Activated CD4-positive, alpha-beta T cell treated with anti-CD3 and anti-CD28 coated beads for 48 hours (primary cell): Measurements from ENCODE around the gene MAEA.

ENCODE experiments used
- DNase-seq: peaks from one replicate; pipeline ENCODE4 v3.0.0-alpha.2; 2020

Gene MAEA

DNA sequence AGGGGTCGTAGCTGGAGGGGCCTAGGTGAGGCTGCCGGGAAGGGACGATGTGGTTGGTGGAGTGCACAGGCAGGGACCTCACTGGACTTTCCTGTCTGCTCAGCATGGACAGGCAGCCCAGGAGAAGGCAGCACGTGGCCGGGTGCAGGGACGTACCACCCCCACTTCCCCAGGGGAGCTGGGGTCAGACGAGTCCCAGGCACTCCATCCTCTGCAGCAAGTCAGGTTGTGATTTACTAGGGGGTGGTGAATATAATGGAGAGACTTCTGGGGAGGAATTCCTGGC lies 39.2 kb upstream of the MAEA start:
- DNase-seq: no peak

DNA sequence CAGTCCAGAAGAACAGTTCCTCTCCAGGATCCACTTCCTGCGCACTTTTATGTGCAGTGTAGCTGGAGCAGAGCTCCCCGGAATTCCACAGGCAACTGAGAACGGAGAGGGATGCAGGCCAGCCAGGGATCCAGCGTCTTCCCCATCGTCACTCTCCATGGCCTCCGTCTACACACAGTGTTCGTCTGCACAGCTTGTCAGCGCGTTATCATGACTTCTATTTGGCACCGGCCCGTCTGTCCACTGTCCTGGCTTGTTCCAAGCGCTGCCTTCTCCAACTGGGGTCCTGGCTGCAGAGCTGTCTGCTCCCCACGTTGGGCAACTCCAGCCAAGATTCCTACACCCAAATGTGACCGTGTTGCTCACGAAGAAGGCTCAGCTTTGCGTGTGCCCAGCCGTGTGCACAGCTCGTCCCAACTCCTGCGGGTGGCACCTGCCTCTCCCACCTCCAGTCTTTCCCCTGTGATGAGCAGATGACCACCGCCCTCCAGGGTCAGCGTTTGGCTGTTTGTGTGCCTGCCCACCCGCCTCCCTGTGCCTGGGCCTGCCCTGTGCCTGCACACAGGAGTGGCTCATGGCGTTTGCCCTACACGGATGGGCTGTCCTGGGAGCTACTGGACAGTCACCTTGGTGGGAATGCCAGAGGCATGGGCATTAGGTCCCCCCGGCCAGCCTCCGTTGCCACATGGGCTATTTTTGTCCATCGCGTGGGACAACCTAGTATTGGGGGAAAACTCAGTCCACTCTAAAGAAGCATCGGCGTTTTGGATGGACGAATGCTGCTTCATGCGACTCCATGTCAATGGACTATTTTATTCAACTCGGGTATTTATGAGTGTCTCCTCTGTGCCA lies 38.5 kb upstream of the MAEA start:
- DNase-seq: no peak

DNA sequence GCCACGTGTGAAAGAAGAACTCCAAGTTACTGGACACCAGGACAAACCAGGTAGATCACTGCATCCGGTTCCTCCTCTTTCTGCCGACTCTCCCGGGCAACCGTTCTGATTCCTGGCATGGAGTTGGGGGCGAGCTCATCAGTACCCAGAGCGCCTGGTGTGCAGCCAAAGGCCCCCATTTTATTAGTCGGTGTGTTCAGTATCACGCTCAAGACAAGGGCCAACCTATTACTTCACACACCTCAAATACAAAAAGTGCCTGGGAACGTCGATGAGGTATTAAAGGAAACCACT lies 38.0 kb upstream of the MAEA start:
- no peak for DNase-seq

DNA sequence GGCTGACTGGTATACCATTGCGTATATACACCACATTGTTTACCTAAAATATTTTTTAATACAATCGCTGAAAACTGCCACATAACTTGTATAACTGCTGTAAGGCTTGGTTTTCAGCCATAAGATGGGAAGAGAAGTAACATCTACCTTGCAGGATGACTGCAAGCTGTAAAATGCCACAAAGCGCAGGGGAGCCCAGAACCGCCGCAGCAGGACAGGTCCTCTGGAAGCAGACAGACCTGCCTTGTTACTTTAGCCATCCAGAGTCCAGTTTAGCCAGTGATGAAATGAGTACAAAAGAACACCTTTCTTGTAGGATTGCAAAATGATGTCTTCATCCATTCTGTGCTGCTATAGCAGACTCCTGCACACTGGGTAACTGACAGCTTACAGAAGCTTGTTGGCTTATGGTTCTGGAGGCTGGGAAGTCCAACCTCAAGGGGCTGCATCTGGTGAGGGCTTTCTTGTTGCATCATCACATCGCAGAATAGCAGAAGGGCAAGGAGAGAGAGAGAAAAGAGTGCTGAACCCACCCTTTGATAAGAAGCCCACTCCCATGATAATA lies 36.7 kb upstream of the MAEA start:
- DNase-seq: no peak

DNA sequence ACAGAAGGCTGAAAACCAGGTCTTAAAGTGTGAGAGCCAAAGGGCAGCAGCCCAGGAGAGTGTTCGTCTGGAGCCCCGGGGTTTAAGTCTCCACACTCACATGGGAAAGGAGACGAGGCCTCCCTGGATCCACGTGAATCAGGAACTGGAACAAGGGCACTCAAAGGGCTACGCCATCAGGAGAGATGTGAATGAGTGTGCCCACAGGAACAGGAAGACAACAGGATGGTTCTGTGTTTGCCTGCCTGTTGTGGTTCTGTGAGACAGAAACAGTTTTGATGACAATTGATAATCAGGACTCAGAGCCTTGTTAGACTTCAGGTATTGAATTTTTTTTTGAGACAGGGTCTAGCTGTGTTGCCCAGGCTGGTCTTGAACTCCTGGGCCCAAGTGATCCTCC lies 35.9 kb upstream of the MAEA start:
- no peak for DNase-seq

DNA sequence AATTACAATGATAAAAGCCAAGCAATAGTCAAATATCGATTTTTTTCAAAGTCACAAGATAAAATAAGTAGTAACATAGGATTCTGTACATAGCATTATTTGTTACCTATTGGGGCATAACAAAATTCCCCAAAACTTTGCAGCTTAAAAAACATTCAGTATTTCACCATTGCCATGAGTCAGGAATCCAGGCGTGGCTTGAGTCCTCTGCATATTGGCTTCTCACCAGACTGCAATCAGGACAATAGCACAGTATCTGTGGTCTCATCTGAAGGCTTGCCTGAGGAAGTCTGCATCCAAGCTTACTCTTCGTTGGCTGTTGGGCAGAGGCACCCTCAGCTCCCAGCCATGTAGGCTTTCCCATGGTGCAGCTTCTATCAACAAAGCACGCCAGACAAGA lies 34.5 kb upstream of the MAEA start:
- DNase-seq: no peak

DNA sequence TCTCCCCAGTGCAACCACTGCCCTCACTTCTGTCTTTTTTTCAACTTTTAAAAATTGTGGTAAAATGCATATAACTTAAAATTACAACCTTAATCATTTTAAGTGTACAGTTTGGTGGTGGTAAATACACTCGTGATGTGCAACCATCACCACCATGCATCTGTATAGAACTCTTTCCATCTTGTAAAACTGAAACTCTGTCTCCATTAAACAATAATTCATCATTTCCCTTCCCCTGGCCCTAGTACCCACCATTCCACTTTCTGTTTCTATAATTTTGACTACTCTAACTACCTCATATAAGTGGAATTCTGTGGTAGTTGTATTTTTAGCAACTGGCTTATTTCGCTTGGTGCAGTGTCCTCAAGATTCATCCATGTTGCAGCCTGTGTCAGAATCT lies 34.0 kb upstream of the MAEA start:
- no peak for DNase-seq

DNA sequence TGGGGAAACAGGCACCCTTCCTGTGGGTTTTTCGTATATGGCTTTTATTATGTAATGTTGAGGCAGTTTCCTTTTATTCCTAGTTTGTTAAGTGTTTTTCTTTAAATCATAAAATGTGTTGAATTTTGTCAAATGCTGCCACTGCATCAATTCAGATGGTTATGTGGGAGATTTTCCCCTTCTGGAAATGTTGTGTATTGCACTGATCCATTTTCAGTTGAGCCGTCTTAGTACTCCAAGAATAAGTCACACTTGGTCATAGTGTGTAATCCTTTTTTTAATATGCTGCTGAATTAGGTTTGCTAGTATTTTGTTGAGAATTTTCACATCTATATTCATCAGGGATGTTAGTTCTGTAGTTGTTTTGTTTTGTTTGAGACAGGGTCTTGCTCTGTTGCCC lies 31.2 kb upstream of the MAEA start:
- no peak for DNase-seq

DNA sequence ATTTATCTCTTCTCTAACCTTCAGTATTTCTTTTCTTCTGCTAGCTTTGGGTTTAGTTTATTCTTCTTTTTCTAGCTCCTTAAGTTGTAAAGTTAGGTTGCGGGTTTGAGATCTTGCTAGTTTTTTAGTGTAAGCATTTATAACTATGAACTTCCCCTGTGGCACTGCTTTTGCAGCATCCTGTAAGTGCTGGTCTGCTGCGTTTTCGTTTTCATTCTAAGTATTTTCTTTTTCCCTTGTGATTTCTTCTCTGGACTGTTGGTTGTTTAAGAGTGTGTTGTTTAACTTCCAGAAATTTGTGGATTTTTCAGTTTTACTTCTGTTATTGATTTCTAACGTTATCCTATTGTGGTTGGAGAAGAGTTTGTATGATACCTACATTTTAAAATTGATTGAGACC lies 29.7 kb upstream of the MAEA start:
- DNase-seq: no peak

DNA sequence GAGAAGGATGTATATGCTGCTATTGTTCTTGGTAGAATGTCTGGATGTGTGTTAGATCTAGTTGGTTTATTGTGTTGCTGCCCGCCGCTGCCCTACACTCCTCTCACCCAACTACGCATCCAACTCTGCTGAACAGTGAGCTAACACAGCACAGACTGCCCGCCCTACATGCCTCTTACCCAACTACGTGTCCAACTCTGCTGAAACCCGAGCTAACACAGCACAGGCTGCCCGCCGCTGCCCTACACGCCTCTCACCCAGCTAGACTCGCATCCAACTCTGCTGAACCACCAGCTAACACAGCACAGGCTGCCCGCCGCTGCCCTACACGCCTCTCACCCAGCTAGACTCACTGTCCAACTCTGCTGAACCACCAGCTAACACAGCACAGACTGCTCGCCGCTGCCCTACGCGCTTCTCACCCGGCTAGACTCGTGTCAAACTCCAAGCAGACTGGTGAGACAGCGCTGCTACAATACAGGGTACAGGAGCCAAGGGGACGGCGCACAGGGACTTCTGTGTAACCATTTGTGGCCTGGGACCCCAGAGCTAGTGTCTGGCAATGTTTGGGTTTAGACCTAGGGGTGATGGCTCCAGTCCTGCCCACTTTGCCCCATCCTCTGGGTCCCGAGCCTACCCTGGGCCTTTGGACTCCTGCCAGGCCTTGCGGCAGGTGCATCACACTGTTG lies 29.1 kb upstream of the MAEA start:
- no peak for DNase-seq

DNA sequence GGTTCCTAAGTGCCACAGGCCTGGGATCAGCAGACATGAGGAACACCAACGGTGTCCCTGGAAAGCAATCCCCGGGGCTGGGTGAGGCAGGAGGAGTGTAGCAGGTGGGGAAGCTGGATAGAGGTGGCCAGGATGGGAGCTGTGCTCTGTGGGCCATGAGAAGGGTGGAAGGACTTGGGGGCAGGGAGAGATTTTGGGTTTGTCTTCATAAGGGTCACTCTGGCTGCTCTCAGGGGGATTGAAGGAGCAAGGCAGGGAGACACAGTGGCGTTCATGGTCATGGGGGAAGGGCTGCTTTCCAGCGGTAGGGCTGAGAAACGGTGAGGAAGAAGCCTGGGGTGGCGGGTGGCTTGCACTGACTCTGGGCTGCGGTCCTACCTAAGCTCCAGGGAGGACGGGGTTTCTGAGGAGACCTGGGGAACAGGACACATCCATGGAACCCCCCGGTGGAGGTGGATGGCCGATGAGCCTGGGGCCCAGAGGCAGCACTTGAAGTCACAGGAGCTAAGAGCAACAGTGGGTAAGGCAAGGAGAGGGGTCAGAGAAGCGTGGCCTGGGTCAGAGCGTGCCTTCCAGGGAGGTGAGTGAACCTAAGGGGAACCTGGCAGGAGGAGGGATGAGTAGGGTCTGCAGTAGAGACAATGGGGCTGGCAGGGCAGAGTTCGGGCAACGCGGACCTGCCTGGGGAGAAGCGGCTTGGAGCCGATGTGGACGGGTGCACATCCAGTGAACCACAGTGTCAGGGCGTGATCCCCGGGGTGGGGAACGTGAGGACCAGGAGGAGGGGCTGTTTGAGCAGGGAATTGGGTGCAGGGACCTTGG lies 28.4 kb upstream of the MAEA start:
- DNase-seq: no peak

DNA sequence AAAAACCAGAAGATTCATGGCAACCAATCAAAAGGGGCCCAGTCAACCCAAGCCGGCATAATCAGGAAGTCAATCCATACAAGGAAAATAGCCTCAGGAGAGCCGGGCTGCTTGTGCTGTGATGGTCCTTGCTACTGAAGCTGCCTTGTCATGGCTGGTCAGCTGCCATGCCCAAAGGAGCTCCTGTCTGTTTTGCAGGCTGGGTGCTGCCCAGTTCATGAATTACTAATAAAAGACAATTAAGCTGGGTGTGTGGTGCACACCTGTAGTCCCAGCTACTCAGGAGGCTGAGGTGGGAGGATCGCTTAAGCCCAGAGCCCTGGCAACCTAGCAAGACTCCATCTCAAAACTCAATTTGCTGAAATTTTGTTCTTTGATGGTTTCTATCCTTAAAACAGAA lies 24.7 kb upstream of the MAEA start:
- no peak for DNase-seq

DNA sequence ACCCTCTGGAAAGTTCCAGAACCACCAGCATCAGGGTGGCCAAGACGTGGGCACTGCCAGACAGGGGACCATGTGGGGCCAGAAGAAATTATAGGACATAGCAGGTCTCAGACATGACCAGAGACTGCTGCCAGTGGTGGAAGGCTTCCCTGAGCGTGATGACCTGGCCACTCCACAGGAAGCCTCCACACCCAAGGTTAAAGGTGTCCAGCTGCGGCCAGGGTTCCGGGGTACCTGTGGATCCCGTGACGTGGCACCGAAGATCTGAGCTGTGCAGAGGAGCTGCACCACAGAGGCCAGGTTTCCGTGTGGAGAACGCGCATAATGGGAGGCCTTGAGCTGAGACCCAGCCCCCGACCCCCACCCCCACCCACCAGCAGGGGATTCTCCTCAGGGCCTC lies 24.3 kb upstream of the MAEA start:
- DNase-seq: no peak

DNA sequence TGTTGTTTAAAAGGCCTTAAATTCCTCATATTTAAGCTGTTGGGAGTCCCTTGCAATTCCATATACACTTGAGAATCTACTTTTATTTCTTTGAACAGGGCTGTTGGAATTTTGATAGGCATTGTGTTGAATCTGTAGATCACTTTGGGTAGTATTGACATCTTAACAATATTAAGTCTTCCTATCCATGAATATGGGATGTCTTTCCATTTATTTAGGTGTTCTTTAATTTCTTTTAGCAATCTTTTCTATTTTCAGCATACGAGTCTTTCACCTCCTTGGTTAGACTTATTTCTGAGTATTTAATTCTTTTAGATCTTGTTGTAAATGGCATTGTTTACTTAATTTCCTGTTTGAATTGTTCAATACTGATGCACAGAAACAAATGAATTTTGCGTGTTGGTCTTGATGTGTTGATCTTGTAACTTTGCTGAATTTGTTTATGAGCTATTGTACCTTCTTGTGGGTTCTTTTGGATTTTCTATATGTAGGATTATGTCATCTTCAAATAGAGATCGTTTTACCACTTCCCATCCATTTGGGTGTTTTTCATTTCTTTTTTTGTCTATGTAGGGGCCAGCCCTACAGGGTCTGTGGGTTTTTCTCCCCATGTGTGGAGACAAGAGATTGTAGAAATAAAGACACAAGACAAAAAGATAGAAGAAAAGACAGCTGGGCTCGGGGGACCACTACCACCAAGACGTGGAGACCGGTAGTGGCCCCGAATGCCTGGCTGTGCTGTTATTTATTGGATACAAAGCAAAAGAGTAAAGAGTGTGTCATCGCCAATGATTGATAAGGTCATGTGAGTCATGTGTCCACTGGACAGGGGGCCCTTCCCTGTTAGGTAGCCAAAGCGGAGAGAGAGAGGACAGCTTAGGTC lies 22.6 kb upstream of the MAEA start:
- DNase-seq: no peak

DNA sequence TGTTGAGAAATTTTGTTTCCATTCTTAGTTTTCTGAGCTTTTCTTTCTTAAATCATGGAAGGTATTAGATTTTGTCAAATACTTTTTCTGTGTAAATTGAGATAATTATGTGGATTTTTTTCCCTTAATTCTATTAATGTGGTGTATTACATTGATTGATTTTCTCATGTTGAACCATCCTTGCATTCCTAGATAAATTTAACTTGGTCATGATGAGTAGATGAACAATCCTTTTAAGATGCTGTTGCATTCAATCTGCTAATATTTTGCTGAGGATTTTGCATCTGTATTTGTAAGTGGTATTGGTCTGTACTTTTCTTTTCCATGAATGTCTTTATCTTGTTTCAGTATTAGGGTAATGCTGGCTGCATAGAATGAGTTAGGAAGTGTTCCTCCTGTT lies 20.5 kb upstream of the MAEA start:
- DNase-seq: no peak

DNA sequence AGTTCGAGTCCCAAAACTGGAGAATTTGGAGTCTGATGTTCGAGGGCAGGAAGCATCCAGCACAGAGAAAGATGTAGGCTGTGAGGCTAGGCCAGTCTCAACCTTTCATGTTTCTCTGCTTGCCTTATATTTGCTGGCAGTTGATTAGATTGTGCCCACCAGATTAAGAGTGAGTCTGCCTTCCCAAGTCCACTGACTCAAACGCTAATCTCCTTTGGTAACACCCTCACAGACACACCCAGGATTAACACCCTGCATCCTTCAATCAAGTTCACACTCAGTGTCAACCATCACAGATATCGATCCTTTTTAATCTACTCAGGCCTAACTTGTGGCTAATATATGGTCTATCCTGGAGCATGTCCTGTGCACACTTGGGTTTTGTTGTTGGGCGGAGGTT lies 18.0 kb upstream of the MAEA start:
- no peak for DNase-seq

DNA sequence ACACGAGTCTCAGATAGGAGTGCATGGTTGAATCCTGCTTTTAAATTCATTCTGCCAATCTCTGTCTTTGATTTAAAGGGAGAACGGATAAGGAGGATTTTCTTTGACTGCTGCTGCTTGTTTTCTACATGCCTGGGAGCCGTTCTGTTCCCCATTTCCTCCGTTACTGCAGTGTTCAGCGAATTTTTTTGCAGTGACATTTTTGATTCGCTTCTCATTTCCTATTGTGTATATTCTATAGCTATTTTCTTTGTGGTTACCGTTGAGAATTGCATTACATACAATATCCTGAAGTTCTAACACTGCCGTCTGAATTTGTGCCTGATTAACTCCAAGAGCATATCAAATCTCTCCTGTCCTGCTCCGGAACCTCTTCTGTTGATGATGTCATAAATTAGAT lies 14.8 kb upstream of the MAEA start:
- no peak for DNase-seq

DNA sequence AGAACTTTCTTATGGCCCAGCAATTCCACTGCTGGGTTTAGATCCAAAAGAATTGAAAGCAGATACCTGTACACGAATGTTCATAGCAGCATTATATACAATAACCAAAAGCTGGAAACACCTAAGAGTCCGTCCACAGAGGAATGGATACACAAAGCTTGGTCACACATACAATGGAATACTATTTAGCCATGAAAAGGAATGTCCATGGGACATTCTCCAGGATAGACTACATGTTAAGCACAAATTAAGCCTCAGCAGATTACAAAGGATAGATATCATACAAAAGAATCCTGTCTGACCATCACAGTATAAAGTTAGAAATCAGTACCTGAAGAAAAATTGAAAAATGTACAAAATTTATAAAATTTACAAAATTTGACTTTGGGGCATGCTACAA lies 12.7 kb upstream of the MAEA start:
- DNase-seq: no peak

DNA sequence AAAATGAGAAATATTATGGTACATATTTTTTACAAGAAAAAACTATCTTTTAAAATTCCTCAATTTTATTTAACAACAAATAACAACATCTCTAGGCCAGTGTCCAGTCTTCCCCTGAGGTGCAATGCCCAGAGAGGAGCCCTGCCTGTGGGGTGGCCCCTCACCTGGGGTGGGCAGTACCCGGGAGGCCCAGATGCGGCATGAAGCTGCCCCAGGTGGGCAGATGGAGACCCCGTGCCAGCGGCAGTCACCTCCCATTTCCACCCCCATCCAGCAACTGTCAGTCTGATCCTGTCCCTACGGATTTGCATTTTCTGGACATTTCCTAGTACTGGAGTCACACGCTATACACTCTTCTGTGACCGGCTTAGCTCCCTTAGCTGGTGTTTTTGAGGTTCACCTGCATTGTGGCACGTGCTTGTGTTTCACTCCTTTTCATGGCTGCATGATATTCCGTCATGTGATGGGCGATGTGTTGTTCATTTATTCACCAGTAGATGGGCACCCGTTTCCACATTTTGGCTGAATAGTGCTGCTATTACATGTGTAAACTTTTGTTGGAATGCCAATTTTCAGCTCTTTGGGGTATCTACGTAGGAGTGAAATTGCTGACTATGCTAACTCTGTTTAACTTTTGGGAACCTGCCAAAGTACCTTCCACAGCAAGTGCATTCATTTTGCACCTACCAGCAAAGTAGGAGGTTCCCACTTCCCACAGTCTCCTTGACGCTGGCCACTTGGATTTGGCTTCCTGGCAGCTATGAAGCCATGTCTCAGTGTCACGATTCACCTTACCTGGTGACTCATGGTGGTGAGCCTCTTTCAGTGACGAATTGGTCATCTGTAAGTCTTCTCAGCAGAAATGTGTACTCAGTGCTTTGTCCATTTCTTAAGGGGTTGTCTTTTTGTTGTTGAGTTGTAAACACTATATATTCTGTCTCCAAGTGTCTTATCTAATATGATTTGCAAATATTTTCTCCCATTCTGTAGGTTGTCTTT lies 11.7 kb upstream of the MAEA start:
- peak; percentile 25 for DNase-seq

DNA sequence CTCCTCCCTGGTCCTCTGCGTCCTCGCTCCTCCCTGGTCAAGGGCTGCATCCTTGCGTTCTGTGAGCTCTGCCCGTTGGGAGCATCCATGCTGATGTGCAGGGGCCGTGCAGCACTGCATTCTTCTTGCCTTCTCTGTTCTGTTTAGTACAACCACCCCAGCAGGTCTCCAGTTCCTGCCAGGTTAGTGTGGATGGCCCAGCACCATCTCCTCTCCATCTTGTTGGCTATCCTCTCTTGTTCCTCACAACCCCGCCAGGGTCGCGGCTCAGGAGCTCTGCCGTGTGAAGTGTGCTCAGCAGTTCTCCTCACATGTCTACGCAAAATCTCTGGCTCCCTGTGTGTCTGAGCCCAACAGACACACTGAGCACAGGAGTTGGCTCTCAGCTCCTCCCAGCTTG lies 10.4 kb upstream of the MAEA start:
- no peak for DNase-seq

DNA sequence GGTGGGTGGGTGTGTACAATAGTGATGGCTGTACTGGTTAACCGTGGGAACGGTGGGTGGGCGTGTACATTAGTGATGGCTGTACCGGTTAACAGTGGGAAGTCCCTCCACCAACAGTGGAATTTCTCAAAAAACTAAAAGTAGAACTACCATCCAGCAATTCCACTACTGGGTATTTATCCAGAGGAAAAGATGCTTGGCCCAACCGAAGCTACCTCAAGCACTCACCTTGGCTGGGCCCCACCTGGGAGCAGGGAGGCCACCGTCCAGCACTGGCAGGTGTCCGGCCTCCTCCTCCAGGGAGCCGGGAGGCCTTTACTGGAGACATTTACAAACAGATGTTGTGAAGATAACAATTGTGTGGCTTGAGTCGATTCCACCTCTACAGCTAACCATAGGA lies 6.0 kb upstream of the MAEA start:
- DNase-seq: no peak
